HEK293 (cell line): ENCODE results near the gene SSPN.

ENCODE experiments used
- CTCF ChIA-PET: fragments of 350-600 bp; formaldehyde crosslinking; extraction: SDS; loops from one replicate; lab custom pipeline; 2021; ENCODE audit warnings: antibody characterized with exemption; lab: Yijun Ruan, JAX
- POLR2A ChIA-PET: fragments of 300-600 bp; formaldehyde crosslinking; extraction: SDS; loops from one replicate; lab custom pipeline; 2020; ENCODE audit warnings: antibody characterized with exemption, inconsistent platforms; lab: Yijun Ruan, JAX
- H3K27ac ChIP-seq: fragments of 200-500 bp; sonication (Bioruptor generic); 2 replicates; pipeline ENCODE4 v1.5.1; 2014; ENCODE audit warnings: low read depth, low read length, control low read depth, inconsistent platforms; ENCODE audit errors: extremely low read depth
- H3K36me3 ChIP-seq, 2 experiments: fragments of 200-500 bp in 1 of 2; sonication (Bioruptor generic) in 1 of 2; 1 replicate in 1 of 2; 2 replicates in 1 of 2; pipeline ENCODE4 v1.5.1; 2014 to 2017; ENCODE audit warnings: inconsistent platforms in 2 of 2, low read length in 2 of 2; ENCODE audit not compliant: control insufficient read depth in 2 of 2, insufficient read depth in 1 of 2
- H3K4me1 ChIP-seq: fragments of 200-500 bp; sonication (Bioruptor generic); 2 replicates; pipeline ENCODE4 v1.5.1; 2014; ENCODE audit warnings: mild to moderate bottlenecking, low read length, inconsistent platforms; ENCODE audit not compliant: control insufficient read depth, insufficient read depth
- H3K4me3 ChIP-seq: 2 replicates; pipeline ENCODE4 v1.5.1; 2011; ENCODE audit warnings: low read depth, mild to moderate bottlenecking, control low read depth, low read length, moderate library complexity
- H3K9me3 ChIP-seq: fragments of 200-500 bp; sonication (Bioruptor generic); 2 replicates; pipeline ENCODE4 v1.5.1; 2014; ENCODE audit warnings: low read depth, low read length, inconsistent platforms; ENCODE audit not compliant: control insufficient read depth, insufficient read depth
- GFI1B ChIP-seq: fragments of 450-650 bp; formaldehyde crosslinking; IDR thresholded peaks from 2 replicates; pipeline ENCODE4 v1.5.1; 2016; ENCODE audit warnings: missing biosample characterization, missing genetic modification characterization
- HOXC10 ChIP-seq: sonication (generic); formaldehyde crosslinking; IDR thresholded peaks from 2 replicates; pipeline ENCODE4 v1.8.1; 2023; ENCODE audit warnings: mild to moderate bottlenecking, missing genetic modification reagents
- RBAK ChIP-seq: fragments of 450-650 bp; formaldehyde crosslinking; IDR thresholded peaks from 2 replicates; pipeline ENCODE4 v1.5.1; 2016; ENCODE audit warnings: missing biosample characterization, missing genetic modification characterization
- SALL2 ChIP-seq: fragments of 450-650 bp; formaldehyde crosslinking; IDR thresholded peaks from 2 replicates; pipeline ENCODE4 v1.5.0; 2017; ENCODE audit warnings: missing biosample characterization, mild to moderate bottlenecking, missing genetic modification characterization, borderline replicate concordance
- SETDB1 ChIP-seq: IDR thresholded peaks from one replicate; pipeline ENCODE4 v1.6.1; 2017; ENCODE audit warnings: mild to moderate bottlenecking, low read length, moderate library complexity, mixed read lengths; ENCODE audit not compliant: insufficient read length
- WT1 ChIP-seq: fragments of 450-650 bp; formaldehyde crosslinking; IDR thresholded peaks from 2 replicates; pipeline ENCODE4 v1.5.1; 2016; ENCODE audit warnings: missing biosample characterization, missing genetic modification characterization
- YY1 ChIP-seq: fragments of 450-650 bp; formaldehyde crosslinking; IDR thresholded peaks from 2 replicates; pipeline ENCODE4 v1.5.1; 2018; ENCODE audit warnings: missing biosample characterization, missing genetic modification characterization
- ZBTB7A ChIP-seq: fragments of 450-650 bp; formaldehyde crosslinking; IDR thresholded peaks from 2 replicates; pipeline ENCODE4 v1.5.1; 2016; ENCODE audit warnings: low read depth, missing biosample characterization, missing genetic modification characterization
- ZFHX2 ChIP-seq: fragments of 450-650 bp; formaldehyde crosslinking; conservative IDR thresholded peaks from 2 replicates; pipeline ENCODE4 v1.5.1; 2016; ENCODE audit warnings: missing biosample characterization, missing genetic modification characterization
- ZFP37 ChIP-seq: fragments of 450-650 bp; formaldehyde crosslinking; IDR thresholded peaks from 2 replicates; pipeline ENCODE4 v1.5.1; 2016; ENCODE audit warnings: missing biosample characterization, missing genetic modification characterization
- ZFP69B ChIP-seq: fragments of 450-650 bp; formaldehyde crosslinking; IDR thresholded peaks from 2 replicates; pipeline ENCODE4 v1.5.1; 2016; ENCODE audit warnings: missing biosample characterization, missing genetic modification characterization
- ZNF114 ChIP-seq: fragments of 450-650 bp; formaldehyde crosslinking; IDR thresholded peaks from 2 replicates; pipeline ENCODE4 v1.5.0; 2017; ENCODE audit warnings: missing biosample characterization, missing genetic modification characterization
- ZNF221 ChIP-seq: fragments of 450-650 bp; formaldehyde crosslinking; IDR thresholded peaks from 2 replicates; pipeline ENCODE4 v1.5.1; 2017; ENCODE audit warnings: missing biosample characterization, missing genetic modification characterization, borderline replicate concordance
- ZNF248 ChIP-seq: fragments of 450-650 bp; formaldehyde crosslinking; IDR thresholded peaks from 2 replicates; pipeline ENCODE4 v1.5.1; 2017; ENCODE audit warnings: missing biosample characterization, missing genetic modification characterization
- ZNF280D ChIP-seq: fragments of 450-650 bp; formaldehyde crosslinking; IDR thresholded peaks from 2 replicates; pipeline ENCODE4 v1.5.1; 2016; ENCODE audit warnings: missing biosample characterization, missing genetic modification characterization
- ZNF302 ChIP-seq: fragments of 450-650 bp; formaldehyde crosslinking; IDR thresholded peaks from 2 replicates; pipeline ENCODE4 v1.5.1; 2016; ENCODE audit warnings: missing biosample characterization, missing genetic modification characterization, low read depth
- ZNF341 ChIP-seq: fragments of 450-650 bp; formaldehyde crosslinking; IDR thresholded peaks from 2 replicates; pipeline ENCODE4; 2016; ENCODE audit warnings: low read depth, missing biosample characterization, missing genetic modification characterization
- ZNF362 ChIP-seq: fragments of 450-650 bp; formaldehyde crosslinking; IDR thresholded peaks from 2 replicates; pipeline ENCODE4 v1.5.1; 2016; ENCODE audit warnings: missing biosample characterization, missing genetic modification characterization
- ZNF510 ChIP-seq: fragments of 450-650 bp; formaldehyde crosslinking; IDR thresholded peaks from 2 replicates; pipeline ENCODE4 v1.5.1; 2018; ENCODE audit warnings: mild to moderate bottlenecking, missing genetic modification characterization, missing biosample characterization; ENCODE audit not compliant: insufficient replicate concordance
- ZNF544 ChIP-seq: fragments of 450-650 bp; formaldehyde crosslinking; IDR thresholded peaks from 2 replicates; pipeline ENCODE4 v1.5.0; 2017; ENCODE audit warnings: missing biosample characterization, missing genetic modification characterization
- ZNF571 ChIP-seq: fragments of 450-650 bp; formaldehyde crosslinking; IDR thresholded peaks from 2 replicates; pipeline ENCODE4 v1.5.0; 2017; ENCODE audit warnings: missing biosample characterization, missing genetic modification characterization
- ZNF580 ChIP-seq: fragments of 450-650 bp; formaldehyde crosslinking; IDR thresholded peaks from 2 replicates; pipeline ENCODE4 v1.5.1; 2016; ENCODE audit warnings: missing biosample characterization, missing genetic modification characterization
- ZNF610 ChIP-seq: fragments of 450-650 bp; formaldehyde crosslinking; IDR thresholded peaks from 2 replicates; pipeline ENCODE4 v1.5.1; 2016; ENCODE audit warnings: missing biosample characterization, missing genetic modification characterization, borderline replicate concordance
- ZNF654 ChIP-seq: fragments of 450-650 bp; formaldehyde crosslinking; IDR thresholded peaks from 2 replicates; pipeline ENCODE4 v1.5.1; 2016; ENCODE audit warnings: low read depth, missing biosample characterization, missing genetic modification characterization
- ZNF76 ChIP-seq: fragments of 450-650 bp; formaldehyde crosslinking; IDR thresholded peaks from 2 replicates; pipeline ENCODE4; 2016; ENCODE audit warnings: low read depth, missing biosample characterization, missing genetic modification characterization, borderline replicate concordance
- ZSCAN18 ChIP-seq: fragments of 450-650 bp; formaldehyde crosslinking; IDR thresholded peaks from 2 replicates; pipeline ENCODE4 v1.5.1; 2016; ENCODE audit warnings: missing biosample characterization, missing genetic modification characterization
- ZSCAN30 ChIP-seq: fragments of 450-650 bp; IDR thresholded peaks from 2 replicates; pipeline ENCODE4 v1.5.1; 2018; ENCODE audit warnings: missing biosample characterization, mild to moderate bottlenecking, missing genetic modification characterization, moderate library complexity
- ZSCAN5A ChIP-seq: fragments of 450-650 bp; formaldehyde crosslinking; IDR thresholded peaks from 2 replicates; pipeline ENCODE4 v1.5.1; 2016; ENCODE audit warnings: missing biosample characterization, missing genetic modification characterization

Gene SSPN

GRCh38 chr12:26274441-26275312, 79.3 kb downstream of the SSPN start:
- Histone ChIP-seq H3K4me1 (peaks cover 18% of the 10 kb centered on the region), H3K36me3 (no peaks in the 10 kb centered on the region), H3K9me3 (no peaks in the 10 kb centered on the region), H3K27ac (peak overlapping the region; percentile 95), H3K4me3 (no peak overlapping the region)
- CTCF ChIA-PET, result interaction anchor here (0.5 to 1.7 kb wide), 7 partner anchors 11 to 551 kb away, joined by 3 to 5 read pairs (median 3); no protein-coding TSS in a partner anchor
- POLR2A ChIA-PET, result no interaction called here
- TF ChIP-seq ZSCAN30 (peak; percentile 91), ZFP69B (tag by site-specific recombination) (peak; percentile 94), YY1 (tag by site-specific recombination) (0 out of 2 replicates have a peak, but pooled peaks have one; percentile 12), ZNF571 (tag by site-specific recombination) (no peak), ZNF654 (no peak), SALL2 (tag by site-specific recombination) (no peak), ZNF510 (no peak), ZNF280D (tag by site-specific recombination) (no peak), GFI1B (peak; percentile 40; the same call in 1 of the 2 replicates), ZNF580 (tag by site-specific recombination) (peak; percentile 71; the same call in 1 of the 2 replicates), RBAK (tag by site-specific recombination) (peak; percentile 55; the same call in 1 of the 2 replicates), ZNF302 (peak; percentile 56; the same call in 1 of the 2 replicates), ZFP37 (tag by site-specific recombination) (peak; percentile 79), ZBTB7A (no peak), ZNF221 (tag by site-specific recombination) (no peak), ZSCAN5A (tag by site-specific recombination) (no peak), ZNF114 (tag by site-specific recombination) (no peak), HOXC10 (CRISPR knock-in tag) (no peak), WT1 (tag by site-specific recombination) (peak; percentile 99), SETDB1 (no peak), ZNF544 (tag by site-specific recombination) (no peak), ZNF610 (tag by site-specific recombination) (peak; percentile 53; the same call in 1 of the 2 replicates), ZFHX2 (peak; percentile 66), ZNF76 (tag by site-specific recombination) (peak; percentile 42; the same call in 1 of the 2 replicates), ZNF362 (no peak), ZNF248 (no peak), ZNF341 (tag by site-specific recombination) (peak; percentile 87), ZSCAN18 (no peak)
